PC-3 (cell line): ENCODE results near the gene FAM83F. TPM values are rescaled to one million over a fixed set of nuclear protein-coding genes. Genes with fewer than 3 reads are reported as not detected.

Source experiments
- ATAC-seq: fragments of 200-7000 bp; cut with Tn5 transposase; 2 replicates; pipeline ENCODE4 v1.9.1; 2020; ENCODE audit warnings: mild to moderate bottlenecking, moderate library complexity
- BruUV-seq: library from RNA; stranded (reverse); fragments of 400-500 nt; replicated peaks from 2 replicates; lab custom pipeline; 2021; lab: Mats Ljungman, UMichigan
- CTCF ChIA-PET: fragments of 300-600 bp; sonication (Branson Sonifier 250); formaldehyde crosslinking; loops from one replicate; lab custom pipeline; 2022; ENCODE audit warnings: antibody characterized with exemption; lab: Charles Lee
- POLR2A ChIA-PET: fragments of 300-600 bp; sonication (Branson Sonifier 250); formaldehyde crosslinking; loops from one replicate; lab custom pipeline; 2022; ENCODE audit warnings: antibody characterized with exemption; ENCODE audit not compliant: unreplicated experiment; lab: Charles Lee
- DNase-seq: peaks from one replicate; pipeline ENCODE4 v3.0.0-alpha.2; 2015
- H2AFZ ChIP-seq: fragments of 300-600 bp; sonication (generic); 2 replicates; pipeline ENCODE4 v1.6.0; 2016; ENCODE audit warnings: antibody characterized with exemption, low read length
- H3F3A ChIP-seq: fragments of 300-600 bp; sonication (generic); one replicate; pipeline ENCODE4 v1.6.0; 2017; ENCODE audit warnings: antibody characterized with exemption, low read length, control low read depth, mild to moderate bottlenecking; ENCODE audit not compliant: unreplicated experiment
- H3K27ac ChIP-seq: fragments of 300-600 bp; sonication (generic); 2 replicates; pipeline ENCODE4 v1.5.1; 2016; ENCODE audit warnings: mild to moderate bottlenecking, low read length
- H3K27me3 ChIP-seq: fragments of 300-600 bp; sonication (generic); 2 replicates; pipeline ENCODE4 v1.6.1; 2016; ENCODE audit warnings: low read length, mixed read lengths
- H3K36me3 ChIP-seq: fragments of 300-600 bp; sonication (generic); 2 replicates; pipeline ENCODE4 v1.6.1; 2016; ENCODE audit warnings: low read depth, mixed run types, low read length, mixed read lengths
- H3K4me1 ChIP-seq: fragments of 300-600 bp; sonication (generic); 2 replicates; pipeline ENCODE4 v1.5.1; 2016; ENCODE audit warnings: low read length; ENCODE audit not compliant: insufficient read depth
- H3K4me2 ChIP-seq: fragments of 300-600 bp; sonication (generic); 2 replicates; pipeline ENCODE4 v1.6.0; 2016; ENCODE audit warnings: low read length
- H3K4me3 ChIP-seq: fragments of 300-600 bp; sonication (generic); 2 replicates; pipeline ENCODE4 v1.5.1; 2016; ENCODE audit warnings: mild to moderate bottlenecking, low read length, mixed read lengths
- H3K79me2 ChIP-seq: fragments of 300-600 bp; sonication (generic); 2 replicates; pipeline ENCODE4 v1.6.1; 2017; ENCODE audit warnings: low read length, mixed read lengths
- H3K9ac ChIP-seq: fragments of 300-600 bp; sonication (generic); 2 replicates; pipeline ENCODE4 v1.6.0; 2016; ENCODE audit warnings: mild to moderate bottlenecking, low read length
- H3K9me2 ChIP-seq: fragments of 300-600 bp; sonication (generic); replicated peaks from 2 replicates; pipeline ENCODE4 v1.6.1; 2016; ENCODE audit warnings: mixed run types, low read length, mixed read lengths
- H3K9me3 ChIP-seq: fragments of 300-600 bp; sonication (generic); 2 replicates; pipeline ENCODE4 v1.6.1; 2016; ENCODE audit warnings: low read length, mixed read lengths
- H4K20me1 ChIP-seq: fragments of 300-600 bp; sonication (generic); 2 replicates; pipeline ENCODE4 v1.6.1; 2016; ENCODE audit warnings: low read length, mixed read lengths
- CTCF ChIP-seq: fragments of 300-600 bp; sonication (generic); conservative IDR thresholded peaks from 2 replicates; pipeline ENCODE4 v1.5.1; 2017; ENCODE audit warnings: antibody characterized with exemption, low read depth, mild to moderate bottlenecking, low read length
- EZH2 ChIP-seq: fragments of 300-600 bp; sonication (generic); IDR thresholded peaks from one replicate; pipeline ENCODE4 v1.6.1; 2017; ENCODE audit warnings: antibody characterized with exemption, mild to moderate bottlenecking, low read length; ENCODE audit not compliant: unreplicated experiment
- EZH2phosphoT487 ChIP-seq: fragments of 300-600 bp; sonication (generic); IDR thresholded peaks from 2 replicates; pipeline ENCODE4 v1.6.1; 2018; ENCODE audit warnings: mild to moderate bottlenecking, antibody characterized with exemption, low read length, borderline replicate concordance
- intact Hi-C: fragments of 100-400 bp; cut with micrococcal nuclease; formaldehyde crosslinking; loops from 2 replicates; pipeline ENCODE4 v1.9.0; 2023
- total RNA-seq: library from RNA; depleted of rRNA; stranded (reverse); fragments of >200 nt; gene quantifications from 2 replicates; pipeline ENCODE4 v1.2.3, GENCODE V29; 2014

FAM83F gene
- total RNA-seq, 1 experiment from 2014 or later: 5.5 TPM

DNA sequence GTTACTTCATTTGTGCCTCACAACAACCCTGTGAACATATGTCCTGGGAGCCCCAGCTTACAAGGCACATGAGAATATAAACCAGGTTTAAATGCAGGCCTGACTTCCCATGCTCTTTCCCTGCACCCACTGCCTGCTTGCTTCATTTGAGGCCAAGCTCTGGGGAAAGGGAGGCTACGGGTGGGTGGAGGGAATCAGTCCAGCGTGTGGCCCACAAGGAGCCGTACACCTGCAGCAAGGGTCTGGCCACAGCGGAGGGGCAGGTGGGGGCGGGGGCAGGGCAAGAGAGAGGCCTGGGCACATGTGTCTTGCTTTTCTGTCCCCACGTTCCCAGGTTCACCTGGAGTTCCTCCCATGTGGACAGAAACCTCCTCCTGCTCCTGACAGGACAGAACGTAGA, 26.2 kb downstream of the FAM83F start:
- TF ChIP-seq EZH2phosphoT487 (no peak), EZH2 (no peak), CTCF (no peak)
- H3K4me1 ChIP-seq: no peaks in the 10 kb centered on the region
- H3K4me2 ChIP-seq: no peak overlapping the region
- ChIA-PET POLR2A (no interaction called here), CTCF (no interaction called here)
- no peaks in the 10 kb centered on the region for H3F3A ChIP-seq
- no peak overlapping the region for H3K27ac ChIP-seq
- no peaks in the 10 kb centered on the region for H3K27me3 ChIP-seq
- intact Hi-C loops: loop anchor here (5.0 kb wide), 1 partner anchor 489 kb away; the partner anchor contains the start of gene RPS19BP1
- no peaks in the 10 kb centered on the region for H3K9me2 ChIP-seq
- no peak overlapping the region for H3K4me3 ChIP-seq
- H2AFZ ChIP-seq: no peak overlapping the region
- H3K9me3 ChIP-seq: no peaks in the 10 kb centered on the region
- BruUV-seq: no TSS peak
- H3K79me2 ChIP-seq: no peaks in the 10 kb centered on the region
- no peak for DNase-seq
- H4K20me1 ChIP-seq: no peaks in the 10 kb centered on the region
- H3K9ac ChIP-seq: no peak overlapping the region
- H3K36me3 ChIP-seq: no peaks in the 10 kb centered on the region
- ATAC-seq: no peak

DNA sequence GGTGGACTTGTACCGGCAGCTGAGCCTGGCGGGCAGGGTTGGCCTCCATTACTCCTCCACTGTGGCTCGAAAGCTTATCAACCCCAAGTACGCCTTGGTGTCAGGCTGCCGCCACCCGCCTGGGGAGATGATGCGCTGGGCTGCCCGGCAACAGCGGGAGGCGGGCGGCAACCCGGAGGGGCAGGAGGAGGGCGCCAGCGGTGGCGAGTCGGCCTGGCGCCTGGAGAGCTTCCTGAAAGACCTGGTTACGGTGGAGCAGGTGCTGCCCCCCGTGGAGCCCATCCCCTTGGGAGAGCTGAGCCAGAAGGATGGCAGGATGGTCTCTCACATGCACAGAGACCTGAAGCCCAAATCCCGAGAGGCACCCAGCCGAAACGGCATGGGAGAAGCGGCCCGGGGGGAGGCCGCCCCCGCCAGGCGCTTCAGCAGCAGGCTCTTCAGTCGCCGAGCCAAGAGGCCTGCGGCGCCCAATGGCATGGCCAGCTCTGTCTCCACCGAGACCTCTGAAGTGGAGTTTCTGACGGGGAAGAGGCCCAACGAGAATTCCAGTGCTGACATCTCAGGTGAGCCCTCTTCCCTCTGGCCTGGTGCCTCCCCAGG, 26.7 kb downstream of the FAM83F start:
- H3K4me1 ChIP-seq: no peaks in the 10 kb centered on the region
- H3F3A ChIP-seq: no peaks in the 10 kb centered on the region
- no peak overlapping the region for H3K9ac ChIP-seq
- H3K36me3 ChIP-seq: no peaks in the 10 kb centered on the region
- no peak overlapping the region for H3K4me3 ChIP-seq
- ChIA-PET POLR2A (no interaction called here), CTCF (no interaction called here)
- ATAC-seq (no peak), DNase-seq (no peak)
- no peak overlapping the region for H3K27ac ChIP-seq
- intact Hi-C loops: loop anchor here (5.0 kb wide), 1 partner anchor 489 kb away; the partner anchor contains the start of gene RPS19BP1
- H3K79me2 ChIP-seq: no peaks in the 10 kb centered on the region
- H3K9me3 ChIP-seq: no peaks in the 10 kb centered on the region
- BruUV-seq: no TSS peak
- H3K27me3 ChIP-seq: no peaks in the 10 kb centered on the region
- H4K20me1 ChIP-seq: no peaks in the 10 kb centered on the region
- TF ChIP-seq EZH2phosphoT487: no peak
- TF ChIP-seq EZH2: no peak
- TF ChIP-seq CTCF: no peak
- H3K4me2 ChIP-seq: no peak overlapping the region
- no peaks in the 10 kb centered on the region for H3K9me2 ChIP-seq
- no peak overlapping the region for H2AFZ ChIP-seq

- Histone ChIP-seq H3K36me3 (no peaks in the 10 kb centered on the region), H3K4me1 (no peaks in the 10 kb centered on the region), H3K9ac (no peak overlapping the region), H3K9me2 (no peaks in the 10 kb centered on the region), H3F3A (no peaks in the 10 kb centered on the region), H4K20me1 (no peaks in the 10 kb centered on the region), H2AFZ (no peak overlapping the region), H3K79me2 (no peaks in the 10 kb centered on the region), H3K4me3 (no peak overlapping the region), H3K4me2 (no peak overlapping the region), H3K27me3 (no peaks in the 10 kb centered on the region), H3K9me3 (no peaks in the 10 kb centered on the region), H3K27ac (no peak overlapping the region)
- ChIA-PET CTCF (no interaction called here), POLR2A (no interaction called here)
- no peak for ATAC-seq
- TF ChIP-seq EZH2phosphoT487: no peak
- no peak for TF ChIP-seq EZH2
- no peak for TF ChIP-seq CTCF
- no TSS peak for BruUV-seq
- intact Hi-C loops: loop anchor here (5.0 kb wide), 1 partner anchor 490 kb away; the partner anchor contains the start of gene RPS19BP1
- DNase-seq: no peak
These were observed 27.9 kb downstream of the FAM83F start for GRCh38 chr22:40022536-40023240.
